SK-N-SH treated with all-trans-retinoic acid at 6 μM for 48 hours (cell line): ENCODE results near the gene CEP295NL.
A peak's percentile ranks its signal among the peaks of the same experiment; 100 is the strongest.

ENCODE experiments used
- ATAC-seq: fragments of 200-7000 bp; cut with Tn5 transposase; 3 replicates; pipeline ENCODE4 v1.9.1; 2020; ENCODE audit warnings: mild to moderate bottlenecking, moderate library complexity
- ARNTL ChIP-seq: fragments of 450-650 bp; formaldehyde crosslinking; IDR thresholded peaks from 2 replicates; pipeline ENCODE4 v1.5.0; 2020; ENCODE audit warnings: low read depth, mild to moderate bottlenecking, moderate library complexity, borderline replicate concordance
- BACH2 ChIP-seq: fragments of 250-450 bp; sonication (Bioruptor Pico); IDR thresholded peaks from 2 replicates; pipeline ENCODE4 v1.9.0; 2021; ENCODE audit warnings: mild to moderate bottlenecking, borderline replicate concordance
- CREB5 ChIP-seq: fragments of 250-450 bp; sonication (Bioruptor Pico); IDR thresholded peaks from 2 replicates; pipeline ENCODE4 v1.5.1; 2020; ENCODE audit warnings: low read depth, mild to moderate bottlenecking, moderate library complexity
- CSDC2 ChIP-seq: fragments of 250-450 bp; sonication (Bioruptor Pico); IDR thresholded peaks from 2 replicates; pipeline ENCODE4 v1.5.0; 2020; ENCODE audit warnings: mild to moderate bottlenecking, moderate library complexity
- ESRRG ChIP-seq: fragments of 250-450 bp; sonication (Bioruptor Pico); IDR thresholded peaks from 2 replicates; pipeline ENCODE4 v1.6.1; 2021; ENCODE audit warnings: mild to moderate bottlenecking
- ISL1 ChIP-seq: fragments of 250-450 bp; sonication (Bioruptor Pico); IDR thresholded peaks from 2 replicates; pipeline ENCODE4 v2.1.2; 2022; ENCODE audit warnings: mild to moderate bottlenecking, moderate library complexity
- OSR1 ChIP-seq: fragments of 250-450 bp; sonication (Bioruptor Pico); IDR thresholded peaks from 2 replicates; pipeline ENCODE4 v1.8.0; 2022; ENCODE audit warnings: moderate library complexity, mild to moderate bottlenecking, inconsistent platforms
- PATZ1 ChIP-seq: fragments of 250-450 bp; sonication (Bioruptor Pico); IDR thresholded peaks from 2 replicates; pipeline ENCODE4 v1.8.0; 2020; ENCODE audit warnings: mild to moderate bottlenecking, moderate library complexity, borderline replicate concordance
- POU6F1 ChIP-seq: fragments of 250-450 bp; sonication (Bioruptor Pico); IDR thresholded peaks from 2 replicates; pipeline ENCODE4 v1.8.0; 2021; ENCODE audit warnings: low read depth, mild to moderate bottlenecking, moderate library complexity, borderline replicate concordance
- PPARA ChIP-seq: fragments of 250-450 bp; sonication (Bioruptor Pico); IDR thresholded peaks from 2 replicates; pipeline ENCODE4 v1.5.0; 2020; ENCODE audit warnings: mild to moderate bottlenecking, borderline replicate concordance
- RARB ChIP-seq: fragments of 250-450 bp; sonication (Bioruptor Pico); IDR thresholded peaks from 2 replicates; pipeline ENCODE4 v1.8.0; 2021; ENCODE audit warnings: mild to moderate bottlenecking, moderate library complexity
- SNAI2 ChIP-seq: fragments of 250-450 bp; sonication (Bioruptor Pico); IDR thresholded peaks from 2 replicates; pipeline ENCODE4 v1.5.0; 2020; ENCODE audit warnings: mild to moderate bottlenecking, moderate library complexity
- TCF4 ChIP-seq: fragments of 250-450 bp; sonication (Bioruptor Pico); IDR thresholded peaks from 2 replicates; pipeline ENCODE4 v1.8.0; 2021; ENCODE audit warnings: mild to moderate bottlenecking, moderate library complexity, borderline replicate concordance
- TOX ChIP-seq: fragments of 250-450 bp; sonication (Bioruptor Pico); IDR thresholded peaks from 2 replicates; pipeline ENCODE4 v1.8.0; 2021; ENCODE audit warnings: mild to moderate bottlenecking, moderate library complexity, borderline replicate concordance
- TSHZ2 ChIP-seq: fragments of 250-450 bp; sonication (Bioruptor Pico); IDR thresholded peaks from 2 replicates; pipeline ENCODE4 v1.5.0; 2020; ENCODE audit warnings: mild to moderate bottlenecking, moderate library complexity
- ZFP3 ChIP-seq: fragments of 250-450 bp; sonication (Bioruptor Pico); IDR thresholded peaks from 2 replicates; pipeline ENCODE4 v1.5.0; 2020; ENCODE audit warnings: mild to moderate bottlenecking, moderate library complexity
- ZNF565 ChIP-seq: fragments of 450-650 bp; formaldehyde crosslinking; conservative IDR thresholded peaks from 2 replicates; pipeline ENCODE4 v1.5.0; 2020; ENCODE audit warnings: low read depth, mild to moderate bottlenecking, moderate library complexity
- ZNF70 ChIP-seq: fragments of 450-650 bp; formaldehyde crosslinking; IDR thresholded peaks from 2 replicates; pipeline ENCODE4 v1.5.0; 2020; ENCODE audit warnings: mild to moderate bottlenecking, moderate library complexity
- ZNF8 ChIP-seq: fragments of 450-650 bp; formaldehyde crosslinking; IDR thresholded peaks from 2 replicates; pipeline ENCODE4 v1.5.0; 2020; ENCODE audit warnings: mild to moderate bottlenecking, moderate library complexity

The CEP295NL gene

GRCh38 chr17:78883089-78883532 lies 19.9 kb downstream of the CEP295NL start:
- ATAC-seq: peak; percentile 70

GRCh38 chr17:78882540-78883088 lies 20.4 kb downstream of the CEP295NL start:
- ATAC-seq: peak; percentile 4
- TF ChIP-seq PATZ1 (CRISPR knock-in tag) (no peak), CSDC2 (CRISPR knock-in tag) (no peak), ZNF70 (peak; percentile 27; the same call in 1 of the 2 replicates), BACH2 (no peak), OSR1 (CRISPR knock-in tag) (no peak), TSHZ2 (peak; percentile 50; the same call in 1 of the 2 replicates), ZNF565 (CRISPR knock-in tag) (0 out of 2 replicates have a peak, but pooled peaks have one; percentile 29), CREB5 (no peak), TOX (CRISPR knock-in tag) (no peak), RARB (CRISPR knock-in tag) (no peak), ISL1 (CRISPR knock-in tag) (no peak), POU6F1 (CRISPR knock-in tag) (no peak), ZNF8 (CRISPR knock-in tag) (no peak), TCF4 (CRISPR knock-in tag) (peak; percentile 90; the same call in 1 of the 2 replicates), ESRRG (no peak)

More at GRCh38 chr17:78883089-78883532, 19.9 kb downstream of the CEP295NL start:
- TF ChIP-seq ZNF70 (0 out of 2 replicates have a peak, but pooled peaks have one; percentile 12), SNAI2 (CRISPR knock-in tag) (0 out of 2 replicates have a peak, but pooled peaks have one; percentile 14), TCF4 (CRISPR knock-in tag) (0 out of 2 replicates have a peak, but pooled peaks have one; percentile 9), POU6F1 (CRISPR knock-in tag) (no peak), ARNTL (CRISPR knock-in tag) (no peak), ZNF565 (CRISPR knock-in tag) (0 out of 2 replicates have a peak, but pooled peaks have one; percentile 12), ESRRG (no peak), CSDC2 (CRISPR knock-in tag) (0 out of 2 replicates have a peak, but pooled peaks have one; percentile 24), CREB5 (no peak), PPARA (no peak), ZFP3 (CRISPR knock-in tag) (peak; percentile 49), ISL1 (CRISPR knock-in tag) (peak; percentile 27; the same call in 1 of the 2 replicates), TOX (CRISPR knock-in tag) (no peak), PATZ1 (CRISPR knock-in tag) (no peak)
